Sigmoid colon (tissue), 4 donors: Measurements from ENCODE around the gene CASP7.

Experiments used
- CTCF ChIP-seq, 4 experiments: fragments of 450-650 bp in 3 of 4; fragments of 200-600 bp in 1 of 4; IDR thresholded peaks; one replicate each; pipeline ENCODE4 v1.5.1; 2016 to 2019; ENCODE audit warnings: antibody characterized with exemption in 4 of 4, mild to moderate bottlenecking in 3 of 4, moderate library complexity in 2 of 4
- EP300 ChIP-seq, 4 donors: sonication (generic); formaldehyde crosslinking; IDR thresholded peaks; one replicate each; pipeline ENCODE4 v1.6.1; 2017; ENCODE audit warnings: antibody characterized with exemption in 4 of 4

- TF ChIP-seq EP300 (IDR thresholded peaks at IDR 0.05) (no peak), CTCF (IDR thresholded peaks at IDR 0.05) (no peak)
Observed at GRCh38 chr10:113756940-113757543, 77.3 kb downstream of the CASP7 start.
